ENCODE results near the gene MARK1.

GRCh38 chr1:220699044-220699443 lies 171.1 kb downstream of the MARK1 start:
- TF ChIP-seq CTCF (IDR thresholded peaks at IDR 0.05), result no peak
- no peak for TF ChIP-seq EP300 (IDR thresholded peaks at IDR 0.05)

Data from tibial nerve (tissue), 4 donors.